HCT116 (cell line): ENCODE data around the gene EFS. TPM values are rescaled to one million over a fixed set of nuclear protein-coding genes. Genes with fewer than 3 reads are reported as not detected.

ENCODE experiments used
- ATAC-seq: fragments of 200-7000 bp; cut with Tn5 transposase; 2 replicates; pipeline ENCODE4 v1.9.1; 2020; ENCODE audit warnings: mild to moderate bottlenecking, moderate library complexity
- BruUV-seq: library from RNA; stranded (reverse); fragments of 400-500 nt; replicated peaks from 2 replicates; lab custom pipeline; 2021; lab: Mats Ljungman, UMichigan
- CTCF ChIA-PET: fragments of 300-600 bp; sonication (Branson Sonifier 250); formaldehyde crosslinking; loops from one replicate; lab custom pipeline; 2021; ENCODE audit warnings: antibody characterized with exemption; lab: Charles Lee
- POLR2A ChIA-PET: fragments of 300-600, 350-600 bp; sonication (Branson Sonifier 250); formaldehyde crosslinking; loops from one replicate; lab custom pipeline; 2021; ENCODE audit warnings: antibody characterized with exemption; lab: Charles Lee
- RAD21 ChIA-PET, 2 experiments: fragments of 300-600 bp; sonication (Branson Sonifier 250); formaldehyde crosslinking; loops; one replicate each; lab custom pipeline; 2023; ENCODE audit warnings: low total read pairs in 2 of 2; ENCODE audit not compliant: uncharacterized antibody in 2 of 2, unreplicated experiment in 2 of 2, low non-redundant PET in 1 of 2; lab: Charles Lee
- DNase-seq: peaks from one replicate; pipeline ENCODE4 v3.0.0-alpha.2; 2010; ENCODE audit warnings: low read depth, low spot score
- H2AFZ ChIP-seq: fragments of 200-600 bp; shearing (Covaris generic), sonication (generic); 2 replicates; pipeline ENCODE4 v1.6.1; 2017; ENCODE audit warnings: low read depth, mixed run types, mixed read lengths, antibody characterized with exemption, low read length; ENCODE audit not compliant: poor library complexity, severe bottlenecking
- H3K27ac ChIP-seq: 2 replicates; pipeline ENCODE4 v1.5.1; 2012; ENCODE audit warnings: low read depth, low read length
- H3K27me3 ChIP-seq: fragments of 200-600 bp; sonication (generic); 2 replicates; pipeline ENCODE4 v1.6.1; 2016; ENCODE audit warnings: mixed run types, low read length, mixed read lengths; ENCODE audit not compliant: insufficient read depth
- H3K36me3 ChIP-seq, 2 experiments: fragments of 200-500 bp in 1 of 2; fragments of 200-600 bp in 1 of 2; sonication (Bioruptor generic) in 1 of 2; sonication (generic) in 1 of 2; 2 replicates each; pipeline versions ENCODE4 v1.5.1 to v1.6.1; 2014 to 2016; ENCODE audit warnings: low read length in 2 of 2, inconsistent platforms in 1 of 2, mixed read lengths in 1 of 2, mixed run types in 1 of 2; ENCODE audit not compliant: insufficient read depth in 2 of 2, control insufficient read depth in 1 of 2
- H3K4me1 ChIP-seq, 2 experiments: fragments of 200-600 bp in 1 of 2; sonication (generic) in 1 of 2; 2 replicates each; pipeline versions ENCODE4 v1.5.1 to v1.6.1; 2012 to 2017; ENCODE audit warnings: low read length in 2 of 2, inconsistent platforms in 1 of 2, mild to moderate bottlenecking in 1 of 2, mixed read lengths in 1 of 2, mixed run types in 1 of 2, moderate library complexity in 1 of 2; ENCODE audit not compliant: insufficient read depth in 2 of 2, control insufficient read depth in 1 of 2
- H3K4me2 ChIP-seq: fragments of 200-600 bp; sonication (generic); 2 replicates; pipeline ENCODE4 v1.6.1; 2017; ENCODE audit warnings: mixed run types, low read length, mixed read lengths
- H3K4me3 ChIP-seq, 2 experiments: fragments of 200-600 bp in 1 of 2; sonication (generic) in 1 of 2; replicated peaks in 1 of 2; 2 replicates each; pipeline ENCODE4 v1.5.1; 2011 to 2016; ENCODE audit warnings: low read length in 2 of 2, control low read depth in 1 of 2, low read depth in 1 of 2, mild to moderate bottlenecking in 1 of 2, mixed read lengths in 1 of 2, mixed run types in 1 of 2
- H3K79me2 ChIP-seq: fragments of 200-600 bp; sonication (generic); 2 replicates; pipeline ENCODE4 v1.6.1; 2017; ENCODE audit warnings: mild to moderate bottlenecking, mixed run types, low read length, moderate library complexity, mixed read lengths; ENCODE audit not compliant: insufficient read depth
- H3K9ac ChIP-seq: fragments of 200-600 bp; sonication (generic); 2 replicates; pipeline ENCODE4 v1.6.1; 2016; ENCODE audit warnings: low read length, mixed read lengths
- H3K9me2 ChIP-seq: fragments of 200-600 bp; sonication (generic), shearing (Covaris generic); 2 replicates; pipeline ENCODE4 v1.6.1; 2017; ENCODE audit warnings: mixed run types, mild to moderate bottlenecking, moderate library complexity; ENCODE audit not compliant: insufficient read depth
- H3K9me3 ChIP-seq, 2 experiments: fragments of 200-500 bp in 1 of 2; fragments of 200-600 bp in 1 of 2; sonication (Bioruptor generic) in 1 of 2; sonication (generic) in 1 of 2; 2 replicates each; pipeline ENCODE4 v1.6.1; 2014 to 2017; ENCODE audit warnings: low read length in 2 of 2, mixed read lengths in 2 of 2, inconsistent platforms in 1 of 2, low read depth in 1 of 2, mild to moderate bottlenecking in 1 of 2, mixed run types in 1 of 2, moderate library complexity in 1 of 2; ENCODE audit not compliant: control insufficient read depth in 1 of 2, insufficient read depth in 1 of 2
- H4K20me1 ChIP-seq: fragments of 200-600 bp; sonication (generic), shearing (Covaris generic); 2 replicates; pipeline ENCODE4 v1.6.1; 2017; ENCODE audit warnings: mixed run types, mild to moderate bottlenecking, moderate library complexity; ENCODE audit not compliant: insufficient read depth
- CBX3 ChIP-seq: IDR thresholded peaks from 2 replicates; pipeline ENCODE4 v1.6.1; 2012; ENCODE audit warnings: low read depth
- CTCF ChIP-seq, 3 experiments: fragments of 200-600 bp in 1 of 3; sonication (generic) in 1 of 3; IDR thresholded peaks in 2 of 3; conservative IDR thresholded peaks in 1 of 3; 2 replicates each; pipeline ENCODE4 v1.5.1; 2012 to 2017; ENCODE audit warnings: low read depth in 2 of 3, low read length in 2 of 3, antibody characterized with exemption in 1 of 3, borderline replicate concordance in 1 of 3, control low read depth in 1 of 3, mild to moderate bottlenecking in 1 of 3, mixed read lengths in 1 of 3, mixed run types in 1 of 3, moderate library complexity in 1 of 3; ENCODE audit not compliant: insufficient read depth in 1 of 3
- EGR1 ChIP-seq: IDR thresholded peaks from 2 replicates; pipeline ENCODE4 v1.6.1; 2012; ENCODE audit warnings: low read depth
- ELF1 ChIP-seq: IDR thresholded peaks from 2 replicates; pipeline ENCODE4 v1.6.1; 2012; ENCODE audit warnings: low read depth, borderline replicate concordance
- EZH2 ChIP-seq: fragments of 200-600 bp; sonication (generic); IDR thresholded peaks from 2 replicates; pipeline ENCODE4 v1.6.1; 2017; ENCODE audit warnings: antibody characterized with exemption, mixed run types
- EZH2phosphoT487 ChIP-seq: fragments of 200-600 bp; IDR thresholded peaks from 2 replicates; pipeline ENCODE4 v1.6.1; 2018; ENCODE audit warnings: antibody characterized with exemption, borderline replicate concordance
- POLR2A ChIP-seq: IDR thresholded peaks from 2 replicates; pipeline ENCODE4 v1.7.0; 2011; ENCODE audit warnings: borderline replicate concordance; ENCODE audit not compliant: insufficient read depth, insufficient read length; ENCODE audit errors: extremely low read depth
- POLR2AphosphoS5 ChIP-seq: IDR thresholded peaks from 2 replicates; pipeline ENCODE4 v1.6.1; 2011; ENCODE audit warnings: mild to moderate bottlenecking, low read depth, low read length, moderate library complexity
- REST ChIP-seq: IDR thresholded peaks from 2 replicates; pipeline ENCODE4 v1.6.1; 2012; ENCODE audit warnings: low read depth
- SP1 ChIP-seq: IDR thresholded peaks from 2 replicates; pipeline ENCODE4 v1.6.1; 2012; ENCODE audit warnings: low read depth
- ZBTB33 ChIP-seq: IDR thresholded peaks from 2 replicates; pipeline ENCODE4 v1.6.1; 2011; ENCODE audit warnings: mild to moderate bottlenecking, low read length, moderate library complexity; ENCODE audit not compliant: insufficient replicate concordance; ENCODE audit errors: extremely low read depth
- intact Hi-C: fragments of 100-400 bp; cut with micrococcal nuclease; formaldehyde crosslinking; loops from 2 replicates; pipeline ENCODE4 v1.10.0; 2022
- total RNA-seq: library from RNA; stranded (reverse); gene quantifications from one replicate; pipeline ENCODE4 v1.2.1, GENCODE V29; 2021; ENCODE audit not compliant: unreplicated experiment

The EFS gene
- total RNA-seq, 1 experiment from 2014 or later = 0.10 TPM

GRCh38 chr14:23372509-23372908, 7.5 kb upstream of the EFS start, which contains the start of gene IL25:
TSS of gene IL25 (plus strand) at chr14:23372809.
- ChIA-PET CTCF (no interaction called here), POLR2A (no interaction called here), RAD21 (no interaction called here)
- H3K79me2 ChIP-seq = no peaks in the 10 kb centered on the region
- TF ChIP-seq REST (no peak), POLR2AphosphoS5 (no peak), EZH2phosphoT487 (no peak)
- DNase-seq (no peak), ATAC-seq (no peak)
- no peak within 1 kb of the TSS for H3K4me2 ChIP-seq
- no peaks in the 10 kb centered on the region for H3K9me3 ChIP-seq
- BruUV-seq = no TSS peak
- H4K20me1 ChIP-seq = no peaks in the 10 kb centered on the region
- H3K36me3 ChIP-seq = no peaks in the 10 kb centered on the region
- no peak within 1 kb of the TSS for H3K4me3 ChIP-seq
- no peaks in the 10 kb centered on the region; a peak in 1 of 4 replicates for H3K4me1 ChIP-seq
- no peak within 1 kb of the TSS for H3K9ac ChIP-seq
- H3K27ac ChIP-seq = no peak within 1 kb of the TSS
- H3K9me2 ChIP-seq = no peaks in the 10 kb centered on the region
- intact Hi-C loops = no loop called here
- no peaks in the 10 kb centered on the region for H3K27me3 ChIP-seq
- no peak within 1 kb of the TSS for H2AFZ ChIP-seq

GRCh38 chr14:23371865-23372264, 6.9 kb upstream of the EFS start:
- ChIA-PET POLR2A (no interaction called here), RAD21 (no interaction called here), CTCF (no interaction called here)
- H4K20me1 ChIP-seq = no peaks in the 10 kb centered on the region
- no peak overlapping the region for H3K4me3 ChIP-seq
- H3K27me3 ChIP-seq = no peaks in the 10 kb centered on the region
- no peak for ATAC-seq
- intact Hi-C loops = no loop called here
- no peaks in the 10 kb centered on the region for H3K9me2 ChIP-seq
- no peaks in the 10 kb centered on the region for H3K79me2 ChIP-seq
- no peak overlapping the region for H3K27ac ChIP-seq
- no peak overlapping the region for H2AFZ ChIP-seq
- DNase-seq = no peak
- H3K9me3 ChIP-seq = no peaks in the 10 kb centered on the region
- H3K4me2 ChIP-seq = no peak overlapping the region
- H3K36me3 ChIP-seq = no peaks in the 10 kb centered on the region
- H3K4me1 ChIP-seq = no peaks in the 10 kb centered on the region; a peak in 1 of 4 replicates
- no peak overlapping the region for H3K9ac ChIP-seq
- no TSS peak for BruUV-seq
- no peak for TF ChIP-seq EZH2
- TF ChIP-seq SP1 = no peak
- TF ChIP-seq POLR2A = no peak
- TF ChIP-seq CBX3 = no peak
- no peak for TF ChIP-seq POLR2AphosphoS5
- TF ChIP-seq ZBTB33 = no peak
- no peak for TF ChIP-seq ELF1
- TF ChIP-seq EGR1 = no peak
- no peak for TF ChIP-seq CTCF (IDR thresholded peaks at IDR 0.05 in 2 of 3, conservative IDR thresholded peaks at IDR 0.05 in 1 of 3; ENCODE audit: borderline replicate concordance in 1 of 3, insufficient read depth in 1 of 3, low read depth in 2 of 3, low read length in 2 of 3)
